ENCODE data around the gene CFAP221.

The CFAP221 gene

GRCh38 chr2:119681203-119681867 is 137.1 kb downstream of the CFAP221 start:
- DNase-seq (ENCODE audit: low read depth): no peak

GRCh38 chr2:119681868-119682220 is 137.6 kb downstream of the CFAP221 start:
- no peak for DNase-seq (ENCODE audit: low read depth)

GRCh38 chr2:119682578-119682977 is 138.3 kb downstream of the CFAP221 start:
- DNase-seq (ENCODE audit: low read depth): no peak

GRCh38 chr2:119683074-119683712 is 138.9 kb downstream of the CFAP221 start:
- no peak for DNase-seq (ENCODE audit: low read depth)

- peak; percentile 31 for DNase-seq (ENCODE audit: low read depth)
Measured at GRCh38 chr2:119683713-119684443, 139.6 kb downstream of the CFAP221 start.

GRCh38 chr2:119684518-119684917 is 140.3 kb downstream of the CFAP221 start:
- no peak for DNase-seq (ENCODE audit: low read depth)

- no peak for DNase-seq (ENCODE audit: low read depth)
Measured at GRCh38 chr2:119688616-119689015, 144.4 kb downstream of the CFAP221 start.

- DNase-seq (ENCODE audit: low read depth): no peak
Measured at GRCh38 chr2:119689218-119689617, 145.0 kb downstream of the CFAP221 start.

GRCh38 chr2:119691189-119691588 is 146.9 kb downstream of the CFAP221 start:
- DNase-seq (ENCODE audit: low read depth): no peak

- DNase-seq (ENCODE audit: low read depth): no peak
Measured at GRCh38 chr2:119691651-119692245, 147.5 kb downstream of the CFAP221 start.

- DNase-seq (ENCODE audit: low read depth): no peak
Measured at GRCh38 chr2:119692310-119692709, 148.1 kb downstream of the CFAP221 start.

- DNase-seq (ENCODE audit: low read depth): no peak
Measured at GRCh38 chr2:119692954-119693353, 148.7 kb downstream of the CFAP221 start.

GRCh38 chr2:119693567-119693966 is 149.3 kb downstream of the CFAP221 start:
- DNase-seq (ENCODE audit: low read depth): no peak

- DNase-seq (ENCODE audit: low read depth): no peak
Measured at GRCh38 chr2:119693967-119694366, 149.7 kb downstream of the CFAP221 start.

GRCh38 chr2:119694470-119694844 is 150.2 kb downstream of the CFAP221 start:
- no peak for DNase-seq (ENCODE audit: low read depth)

GRCh38 chr2:119694845-119695521 is 150.7 kb downstream of the CFAP221 start:
- peak; percentile 75 for DNase-seq (ENCODE audit: low read depth)

GRCh38 chr2:119696005-119696404 is 151.8 kb downstream of the CFAP221 start:
- no peak for DNase-seq (ENCODE audit: low read depth)

- no peak for DNase-seq (ENCODE audit: low read depth)
Measured at GRCh38 chr2:119696494-119697030, 152.3 kb downstream of the CFAP221 start.

- no peak for DNase-seq (ENCODE audit: low read depth)
Measured at GRCh38 chr2:119697290-119698020, 153.2 kb downstream of the CFAP221 start.

GRCh38 chr2:119698246-119698645 is 154.0 kb downstream of the CFAP221 start:
- no peak for DNase-seq (ENCODE audit: low read depth)

- DNase-seq (ENCODE audit: low read depth): no peak
Measured at GRCh38 chr2:119699016-119699606, 154.9 kb downstream of the CFAP221 start.
